ENCODE results near the gene HCN4. TPM values are rescaled to one million over a fixed set of nuclear protein-coding genes. Genes with fewer than 3 reads are reported as not detected.

HCN4 gene
- total and polyA plus RNA-seq, 2 donors (not counting 3 experiments of a cell fraction or from before 2014, with no cell fraction given) = 0.01 TPM; not detected in 1

- Histone ChIP-seq H3K9ac (replicated peaks; ENCODE audit: extremely low read depth, insufficient read depth, low read length) (no peak overlapping the region), H3K4me3 (replicated peaks in 1 of 3; ENCODE audit: insufficient read depth in 1 of 3, low read depth in 1 of 3, low read length in 3 of 3) (no peak overlapping the region), H4K20me1 (replicated peaks; ENCODE audit: control insufficient read depth, extremely low read depth, insufficient read depth, low read length) (no peaks in the 10 kb centered on the region), H3K79me2 (ENCODE audit: control insufficient read depth, insufficient read depth, low read length) (no peaks in the 10 kb centered on the region), H3K9me3 (replicated peaks; ENCODE audit: control insufficient read depth, insufficient read depth, low read length) (no peaks in the 10 kb centered on the region), H3K4me1 (ENCODE audit: control insufficient read depth, extremely low read depth, insufficient read depth, low read length) (no peaks in the 10 kb centered on the region), H3K27ac (ENCODE audit: insufficient read depth, low read depth, low read length) (no peak overlapping the region), H3K27me3 (ENCODE audit: control insufficient read depth in 2 of 2, insufficient read depth in 2 of 2, low read length in 2 of 2) (no peaks in the 10 kb centered on the region), H2AFZ (ENCODE audit: low read depth, low read length) (no peak overlapping the region), H3K4me2 (ENCODE audit: insufficient read depth, low read length) (no peak overlapping the region), H3K9me1 (replicated peaks; ENCODE audit: control insufficient read depth, extremely low read depth, insufficient read depth, low read length) (no peaks in the 10 kb centered on the region), H3K36me3 (ENCODE audit: control insufficient read depth in 2 of 2, extremely low read depth in 1 of 2, insufficient read depth in 2 of 2, low read length in 2 of 2) (no peaks in the 10 kb centered on the region)
- DNase-seq (ENCODE audit: low read depth, low spot score) (no peak), FAIRE-seq (no peak)
- POLR2A ChIA-PET = no interaction called here
- dilution Hi-C loops (cut with MboI; ENCODE audit: extremely low pct_ligation_motif_present, low sequenced_read_pairs) (no loop called here), intact Hi-C loops (cut with micrococcal nuclease) (no loop called here)
- BruUV-seq (replicated peaks) = no TSS peak
- CTCF ChIA-PET = no interaction called here
- TF ChIP-seq EZH2 (IDR thresholded peaks at IDR 0.05; ENCODE audit: borderline replicate concordance, low read depth, low read length, severe bottlenecking) (no peak), POLR2A (IDR thresholded peaks at IDR 0.05; ENCODE audit: low read depth, low read length) (no peak), MAX (IDR thresholded peaks at IDR 0.05; ENCODE audit: insufficient read depth, insufficient read length) (no peak)
Observed at GRCh38 chr15:73323374-73323955, 45.3 kb downstream of the HCN4 start.

GRCh38 chr15:73322665-73323373, 45.9 kb downstream of the HCN4 start:
- no peak for TF ChIP-seq JUN (IDR thresholded peaks at IDR 0.05; ENCODE audit: borderline replicate concordance, insufficient read depth, insufficient read length, low read depth)
- TF ChIP-seq CTCF (IDR thresholded peaks at IDR 0.05; ENCODE audit: extremely low read depth in 1 of 2, insufficient read depth in 1 of 2, low read depth in 1 of 2, low read length in 2 of 2) = no peak
- no peak for TF ChIP-seq POLR2AphosphoS5 (IDR thresholded peaks at IDR 0.05; ENCODE audit: insufficient read depth, low read depth, low read length)
- no peak for TF ChIP-seq GATA2 (IDR thresholded peaks at IDR 0.05; ENCODE audit: insufficient read depth, insufficient read length, low read depth, low read length)
- no peak for TF ChIP-seq MYC (IDR thresholded peaks at IDR 0.05; ENCODE audit: low read depth, low read length)
- TF ChIP-seq FOS (IDR thresholded peaks at IDR 0.05; ENCODE audit: borderline replicate concordance, insufficient read depth, low read length) = no peak
- no peak for TF ChIP-seq EZH2 (IDR thresholded peaks at IDR 0.05; ENCODE audit: borderline replicate concordance, low read depth, low read length, severe bottlenecking)
- Histone ChIP-seq H3K27me3 (ENCODE audit: control insufficient read depth in 2 of 2, insufficient read depth in 2 of 2, low read length in 2 of 2) (no peaks in the 10 kb centered on the region), H4K20me1 (replicated peaks; ENCODE audit: control insufficient read depth, extremely low read depth, insufficient read depth, low read length) (no peaks in the 10 kb centered on the region), H3K9me1 (replicated peaks; ENCODE audit: control insufficient read depth, extremely low read depth, insufficient read depth, low read length) (no peaks in the 10 kb centered on the region), H3K79me2 (ENCODE audit: control insufficient read depth, insufficient read depth, low read length) (no peaks in the 10 kb centered on the region), H3K9me3 (replicated peaks; ENCODE audit: control insufficient read depth, insufficient read depth, low read length) (no peaks in the 10 kb centered on the region), H3K36me3 (ENCODE audit: control insufficient read depth in 2 of 2, extremely low read depth in 1 of 2, insufficient read depth in 2 of 2, low read length in 2 of 2) (no peaks in the 10 kb centered on the region), H3K4me1 (ENCODE audit: control insufficient read depth, extremely low read depth, insufficient read depth, low read length) (no peaks in the 10 kb centered on the region), H3K9ac (replicated peaks; ENCODE audit: extremely low read depth, insufficient read depth, low read length) (no peak overlapping the region), H3K27ac (ENCODE audit: insufficient read depth, low read depth, low read length) (no peak overlapping the region), H2AFZ (ENCODE audit: low read depth, low read length) (no peak overlapping the region), H3K4me2 (ENCODE audit: insufficient read depth, low read length) (no peak overlapping the region), H3K4me3 (replicated peaks in 1 of 3; ENCODE audit: insufficient read depth in 1 of 3, low read depth in 1 of 3, low read length in 3 of 3) (no peak overlapping the region)
- no TSS peak for BruUV-seq (replicated peaks)
- FAIRE-seq (no peak), DNase-seq (ENCODE audit: low read depth, low spot score) (no peak)
- ChIA-PET CTCF (no interaction called here), POLR2A (no interaction called here)
- dilution Hi-C loops (cut with MboI; ENCODE audit: extremely low pct_ligation_motif_present, low sequenced_read_pairs) (no loop called here), intact Hi-C loops (cut with micrococcal nuclease) (no loop called here)

Measured in endothelial cell of umbilical vein (primary cell).